ENCODE measurements around the gene SNRPB2.

Gene SNRPB2

DNA sequence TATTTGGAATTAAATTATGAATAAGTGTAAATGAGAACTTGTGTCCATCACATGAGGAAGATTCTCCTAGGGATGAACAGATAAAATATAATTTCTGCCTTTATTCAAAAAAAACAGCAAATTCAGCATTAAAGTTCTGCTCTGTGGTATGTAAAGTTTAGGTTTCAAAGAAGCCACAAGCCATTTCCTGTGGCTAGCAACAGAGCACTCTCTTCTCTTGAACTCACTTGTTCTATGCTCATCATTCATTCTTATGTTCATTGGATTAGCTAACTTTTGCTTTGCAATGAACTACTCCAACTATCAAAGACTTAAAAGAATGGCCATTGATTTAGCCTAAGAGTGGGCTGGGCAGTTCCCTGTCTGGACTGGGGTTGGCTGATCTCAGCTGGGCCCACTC is 20.8 kb upstream of the SNRPB2 start:
- Mint-ChIP-seq H3K9me3 (no peaks in the 10 kb centered on the region), H3K4me3 (peak overlapping the region; percentile 47 to 61), H3K27me3 (peaks cover 0 to 38% of the 10 kb centered on the region in 2 donors), H3K4me1 (ENCODE audit: low read depth in 2 of 2) (peaks cover 15 to 24% of the 10 kb centered on the region in 2 donors), H3K36me3 (ENCODE audit: insufficient read depth) (no peaks in the 10 kb centered on the region), H3K27ac (no peak overlapping the region)
- DNase-seq (peak in 1 of 3 experiments; percentile 18), ATAC-seq (replicated peaks) (peak; percentile 98)

DNA sequence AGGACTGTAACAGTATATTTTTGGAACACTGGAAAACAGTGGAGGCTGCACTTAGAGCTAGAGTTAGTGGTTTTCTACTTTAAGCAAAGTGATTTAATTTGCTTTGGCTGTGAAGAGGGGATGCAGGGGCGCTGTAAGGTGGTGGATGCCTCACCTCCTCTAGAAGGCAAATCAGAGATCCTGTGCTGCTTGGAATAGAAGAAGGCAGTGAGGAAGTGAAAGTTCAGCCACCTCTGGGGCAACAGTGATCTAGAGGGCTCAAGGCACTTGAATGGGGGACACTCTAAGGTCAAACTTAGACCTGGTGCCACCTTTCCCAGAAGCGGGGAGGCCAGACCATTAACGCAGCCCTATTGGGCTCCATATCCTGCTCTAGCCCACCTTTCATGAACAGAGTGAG is 19.0 kb upstream of the SNRPB2 start:
- Mint-ChIP-seq H3K27me3 (peaks cover 16 to 44% of the 10 kb centered on the region in 2 donors), H3K9me3 (no peaks in the 10 kb centered on the region), H3K4me1 (ENCODE audit: low read depth in 2 of 2) (peaks cover 15 to 24% of the 10 kb centered on the region in 2 donors), H3K4me3 (no peak overlapping the region), H3K36me3 (ENCODE audit: insufficient read depth) (no peaks in the 10 kb centered on the region), H3K27ac (no peak overlapping the region)
- ATAC-seq (replicated peaks) (no peak), DNase-seq (no peak)

DNA sequence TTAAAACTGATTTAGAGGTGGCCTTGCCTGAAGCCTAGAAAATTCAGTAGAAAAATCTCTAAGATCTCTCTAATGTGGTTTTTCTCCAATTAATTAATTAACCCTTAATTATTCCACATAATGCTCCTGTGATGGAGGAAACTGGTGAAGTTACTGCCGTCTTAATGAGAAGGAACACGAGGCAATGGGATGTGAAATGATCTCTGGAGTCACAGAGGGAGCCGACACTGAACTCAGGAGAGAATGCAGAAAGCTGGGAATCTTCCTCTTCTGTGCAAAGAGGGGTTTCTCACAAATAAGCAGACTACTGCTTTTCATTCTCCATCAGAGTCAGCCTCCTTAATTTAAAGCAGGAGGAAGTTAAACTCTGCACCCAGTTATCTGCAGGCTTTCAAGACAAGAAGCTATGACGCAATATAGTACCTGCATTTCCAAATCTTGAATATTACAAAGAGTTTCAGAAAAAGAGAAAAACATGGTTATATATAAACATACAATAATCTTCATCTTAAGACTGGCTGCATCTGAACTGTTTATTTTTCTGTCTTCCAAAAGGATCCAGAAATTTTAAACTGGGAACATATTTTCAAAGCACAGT is 18.1 kb upstream of the SNRPB2 start:
- Mint-ChIP-seq H3K27me3 (peaks cover 24 to 44% of the 10 kb centered on the region in 2 donors), H3K9me3 (no peaks in the 10 kb centered on the region), H3K4me3 (no peak overlapping the region), H3K27ac (no peak overlapping the region), H3K4me1 (ENCODE audit: low read depth in 2 of 2) (peaks cover 15 to 24% of the 10 kb centered on the region in 2 donors), H3K36me3 (ENCODE audit: insufficient read depth) (no peaks in the 10 kb centered on the region)
- no peak for ATAC-seq (replicated peaks)
- no peak for DNase-seq

DNA sequence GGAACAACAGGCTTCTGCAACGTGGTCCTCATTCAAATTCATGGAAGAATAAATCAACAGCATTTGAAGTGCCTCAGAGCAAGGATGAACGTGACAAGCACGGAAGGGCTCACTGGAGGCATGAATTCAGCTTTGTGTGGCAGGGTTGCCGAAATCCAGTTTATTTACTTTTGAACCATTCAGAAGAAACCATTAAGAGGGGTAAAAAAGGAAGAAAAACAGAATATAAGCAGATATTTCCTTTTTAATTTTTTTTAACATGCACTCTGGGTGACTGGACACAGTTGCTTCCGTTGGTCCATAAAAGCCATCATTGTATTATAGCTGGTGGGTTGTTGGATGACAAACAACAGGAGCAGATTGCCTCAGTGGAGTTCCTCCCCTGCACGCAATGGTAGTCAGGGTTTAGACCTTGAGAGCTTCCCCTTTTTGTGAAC is 17.3 kb upstream of the SNRPB2 start:
- H3K4me1 Mint-ChIP-seq (ENCODE audit: low read depth in 2 of 2): peaks cover 15 to 24% of the 10 kb centered on the region in 2 donors
- no peak overlapping the region for H3K4me3 Mint-ChIP-seq
- no peaks in the 10 kb centered on the region for H3K36me3 Mint-ChIP-seq (ENCODE audit: insufficient read depth)
- no peaks in the 10 kb centered on the region for H3K9me3 Mint-ChIP-seq
- ATAC-seq (replicated peaks): no peak
- no peak for DNase-seq
- H3K27ac Mint-ChIP-seq: no peak overlapping the region
- peaks cover 24 to 46% of the 10 kb centered on the region in 2 donors for H3K27me3 Mint-ChIP-seq

- no peak overlapping the region for H3K27ac Mint-ChIP-seq
- DNase-seq: no peak
Observed at GRCh38 chr20:16713066-16713465, 16.8 kb upstream of the SNRPB2 start.

GRCh38 chr20:16714242-16714641 is 15.6 kb upstream of the SNRPB2 start:
- peaks cover 35 to 62% of the 10 kb centered on the region in 2 donors for H3K27me3 Mint-ChIP-seq
- ATAC-seq (replicated peaks) (no peak), DNase-seq (no peak)
- H3K4me3 Mint-ChIP-seq: no peak overlapping the region
- peaks cover 3 to 7% of the 10 kb centered on the region in 2 donors for H3K4me1 Mint-ChIP-seq (ENCODE audit: low read depth in 2 of 2)
- no peaks in the 10 kb centered on the region for H3K9me3 Mint-ChIP-seq
- H3K27ac Mint-ChIP-seq: no peak overlapping the region
- no peaks in the 10 kb centered on the region for H3K36me3 Mint-ChIP-seq (ENCODE audit: insufficient read depth)

More at GRCh38 chr20:16713066-16713465, 16.8 kb upstream of the SNRPB2 start:
- Mint-ChIP-seq H3K4me3 (no peak overlapping the region), H3K4me1 (ENCODE audit: low read depth in 2 of 2) (peaks cover 11 to 19% of the 10 kb centered on the region in 2 donors), H3K36me3 (ENCODE audit: insufficient read depth) (no peaks in the 10 kb centered on the region), H3K27me3 (peaks cover 25 to 51% of the 10 kb centered on the region in 2 donors), H3K9me3 (no peaks in the 10 kb centered on the region)
- no peak for ATAC-seq (replicated peaks)

- no peak overlapping the region for H3K4me3 Mint-ChIP-seq
- no peak for ATAC-seq (replicated peaks)
- peaks cover 0 to 5% of the 10 kb centered on the region in 2 donors for H3K4me1 Mint-ChIP-seq (ENCODE audit: low read depth in 2 of 2)
- DNase-seq: no peak
- peaks cover 35 to 62% of the 10 kb centered on the region in 2 donors for H3K27me3 Mint-ChIP-seq
- no peaks in the 10 kb centered on the region for H3K36me3 Mint-ChIP-seq (ENCODE audit: insufficient read depth)
- H3K27ac Mint-ChIP-seq: no peak overlapping the region
- no peaks in the 10 kb centered on the region for H3K9me3 Mint-ChIP-seq
Observed at GRCh38 chr20:16714751-16715150, 15.1 kb upstream of the SNRPB2 start.

DNA sequence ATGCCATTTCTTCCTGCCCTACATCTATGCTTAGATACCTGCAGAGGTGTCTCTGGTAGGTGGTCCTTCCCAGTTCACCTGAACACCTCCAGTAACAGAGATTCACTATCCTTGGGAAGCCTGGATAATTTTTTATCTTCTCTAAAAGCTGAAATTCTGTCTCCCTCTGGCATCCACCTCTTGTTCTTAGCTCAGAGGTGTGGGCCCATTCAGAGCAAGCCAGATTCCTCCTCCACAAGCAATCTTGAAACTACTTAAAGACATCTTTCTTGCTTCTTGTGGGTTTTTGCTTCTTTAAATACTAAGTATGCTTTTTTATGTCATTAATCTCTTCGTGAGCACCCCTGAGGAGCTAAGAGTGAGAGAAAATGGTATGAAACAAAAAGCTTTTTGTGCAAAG is 10.4 kb upstream of the SNRPB2 start:
- DNase-seq (no peak), ATAC-seq (replicated peaks) (no peak)
- Mint-ChIP-seq H3K4me3 (no peak overlapping the region), H3K9me3 (no peaks in the 10 kb centered on the region), H3K4me1 (ENCODE audit: low read depth in 2 of 2) (no peaks in the 10 kb centered on the region), H3K36me3 (ENCODE audit: insufficient read depth) (no peaks in the 10 kb centered on the region), H3K27ac (no peak overlapping the region), H3K27me3 (peaks cover 61 to 85% of the 10 kb centered on the region in 2 donors)

- peaks cover 27 to 40% of the 10 kb centered on the region in 2 donors for H3K27me3 Mint-ChIP-seq
- peaks cover 25 to 40% of the 10 kb centered on the region in 2 donors for H3K4me1 Mint-ChIP-seq (ENCODE audit: low read depth in 2 of 2)
- H3K9me3 Mint-ChIP-seq: peaks cover 0 to 2% of the 10 kb centered on the region in 2 donors
- H3K36me3 Mint-ChIP-seq (ENCODE audit: insufficient read depth): peaks cover 24% of the 10 kb centered on the region
- ATAC-seq (replicated peaks): no peak
- DNase-seq: no peak
- H3K27ac Mint-ChIP-seq: peak overlapping the region; percentile 98 to 100
- H3K4me3 Mint-ChIP-seq: peak overlapping the region; percentile 96 to 99
Observed at GRCh38 chr20:16729080-16729479, 746 bp upstream of the SNRPB2 start.

- Mint-ChIP-seq H3K4me3 (peak overlapping the region; percentile 2 to 9), H3K27me3 (peaks cover 8 to 10% of the 10 kb centered on the region in 2 donors), H3K4me1 (ENCODE audit: low read depth in 2 of 2) (peaks cover 40 to 62% of the 10 kb centered on the region in 2 donors), H3K27ac (peak overlapping the region; percentile 15 to 100), H3K36me3 (ENCODE audit: insufficient read depth) (peaks cover 59% of the 10 kb centered on the region), H3K9me3 (peaks cover 0 to 2% of the 10 kb centered on the region in 2 donors)
- ATAC-seq (replicated peaks): peak; percentile 63
- peak; percentile 3 to 7 (median 5) for DNase-seq
Observed at GRCh38 chr20:16732506-16733152, 2.8 kb downstream of the SNRPB2 start.

DNA sequence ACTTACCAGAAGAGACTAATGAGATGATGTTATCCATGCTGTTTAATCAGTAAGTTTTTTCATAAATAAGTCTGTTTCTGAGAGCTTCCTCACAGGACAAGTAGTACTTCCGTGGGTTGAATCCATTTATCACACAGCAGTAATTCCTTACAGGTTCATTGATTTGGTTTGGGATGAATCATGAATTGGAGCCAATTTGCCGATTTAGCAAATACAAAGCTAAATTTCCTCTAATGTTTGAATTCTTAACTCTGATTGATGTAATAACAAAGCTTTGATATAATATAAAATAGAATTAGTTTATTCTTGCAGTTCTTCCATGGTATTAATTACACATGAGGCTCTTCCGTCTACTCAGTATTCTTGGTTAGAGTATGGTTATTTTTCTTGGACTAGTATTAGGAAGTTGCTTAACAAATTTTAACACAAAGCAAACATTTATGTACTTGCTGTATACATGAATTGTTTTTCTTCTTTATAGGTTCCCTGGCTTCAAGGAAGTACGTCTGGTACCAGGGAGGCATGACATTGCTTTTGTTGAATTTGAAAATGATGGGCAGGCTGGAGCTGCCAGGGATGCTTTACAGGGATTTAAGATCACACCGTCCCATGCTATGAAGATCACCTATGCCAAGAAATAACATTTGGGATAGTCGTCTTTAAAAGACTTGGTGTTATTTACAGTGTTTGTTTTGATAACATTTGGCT is 10.7 kb downstream of the SNRPB2 start:
- no peaks in the 10 kb centered on the region for H3K27me3 Mint-ChIP-seq
- peaks cover 5 to 10% of the 10 kb centered on the region in 2 donors for H3K4me1 Mint-ChIP-seq (ENCODE audit: low read depth in 2 of 2)
- no peak for ATAC-seq (replicated peaks)
- DNase-seq: no peak
- H3K27ac Mint-ChIP-seq: peak overlapping the region in 1 of 2 donors; percentile 63
- H3K4me3 Mint-ChIP-seq: no peak overlapping the region
- peaks cover 67% of the 10 kb centered on the region for H3K36me3 Mint-ChIP-seq (ENCODE audit: insufficient read depth)
- no peaks in the 10 kb centered on the region for H3K9me3 Mint-ChIP-seq

- Mint-ChIP-seq H3K36me3 (ENCODE audit: insufficient read depth) (peaks cover 32% of the 10 kb centered on the region), H3K27ac (no peak overlapping the region), H3K4me3 (no peak overlapping the region), H3K4me1 (ENCODE audit: low read depth in 2 of 2) (peaks cover 0 to 3% of the 10 kb centered on the region in 2 donors), H3K27me3 (peaks cover 6 to 10% of the 10 kb centered on the region in 2 donors), H3K9me3 (no peaks in the 10 kb centered on the region)
- DNase-seq (no peak), ATAC-seq (replicated peaks) (no peak)
Observed at GRCh38 chr20:16744178-16744807, 14.5 kb downstream of the SNRPB2 start.

GRCh38 chr20:16745204-16745603 is 15.4 kb downstream of the SNRPB2 start:
- peaks cover 0 to 3% of the 10 kb centered on the region in 2 donors for H3K4me1 Mint-ChIP-seq (ENCODE audit: low read depth in 2 of 2)
- DNase-seq (no peak), ATAC-seq (replicated peaks) (no peak)
- H3K9me3 Mint-ChIP-seq: no peaks in the 10 kb centered on the region
- peaks cover 6 to 10% of the 10 kb centered on the region in 2 donors for H3K27me3 Mint-ChIP-seq
- H3K27ac Mint-ChIP-seq: no peak overlapping the region
- H3K4me3 Mint-ChIP-seq: no peak overlapping the region
- H3K36me3 Mint-ChIP-seq (ENCODE audit: insufficient read depth): peaks cover 23% of the 10 kb centered on the region

Measured in effector memory CD8-positive, alpha-beta T cell (primary cell).